GM23338 (cell line): ENCODE data around the gene SH3GLB1. TPM values are rescaled to one million over a fixed set of nuclear protein-coding genes. Genes with fewer than 3 reads are reported as not detected.

Source experiments
- ATAC-seq: fragments of 200-7000 bp; cut with Tn5 transposase; 3 replicates; pipeline ENCODE4 v1.9.1; 2020
- DNase-seq: peaks from one replicate; pipeline ENCODE4 v3.0.0-alpha.2; 2015; ENCODE audit warnings: low spot score
- H2AFZ ChIP-seq: fragments of 200-600 bp; sonication (generic); 2 replicates; pipeline ENCODE4 v1.8.0; 2016; ENCODE audit warnings: antibody characterized with exemption, mild to moderate bottlenecking, moderate library complexity
- H3F3A ChIP-seq: fragments of 200-600 bp; sonication (generic); replicated peaks from 2 replicates; pipeline ENCODE4 v1.8.0; 2017; ENCODE audit warnings: antibody characterized with exemption, mixed run types, low read depth
- H3K27ac ChIP-seq: fragments of 200-600 bp; sonication (generic); 2 replicates; pipeline ENCODE4 v1.6.1; 2016; ENCODE audit warnings: low read depth
- H3K27me3 ChIP-seq: fragments of 200-600 bp; sonication (generic); 2 replicates; pipeline ENCODE4 v1.8.0; 2016; ENCODE audit warnings: mild to moderate bottlenecking, mixed run types, moderate library complexity; ENCODE audit not compliant: insufficient read depth
- H3K36me3 ChIP-seq: fragments of 200-600 bp; sonication (generic); 2 replicates; pipeline ENCODE4 v1.8.0; 2016; ENCODE audit warnings: mild to moderate bottlenecking; ENCODE audit not compliant: insufficient read depth
- H3K4me1 ChIP-seq: fragments of 200-600 bp; sonication (generic); 2 replicates; pipeline ENCODE4 v1.8.0; 2016; ENCODE audit warnings: mild to moderate bottlenecking, moderate library complexity; ENCODE audit not compliant: insufficient read depth
- H3K4me2 ChIP-seq: fragments of 200-600 bp; sonication (generic); 2 replicates; pipeline ENCODE4 v1.7.1; 2017; ENCODE audit warnings: mixed run types
- H3K4me3 ChIP-seq: fragments of 200-600 bp; sonication (generic); 2 replicates; pipeline ENCODE4 v1.6.1; 2016; ENCODE audit warnings: mixed run types
- H3K79me2 ChIP-seq: fragments of 200-600 bp; sonication (generic); replicated peaks from 2 replicates; pipeline ENCODE4 v1.8.0; 2017; ENCODE audit warnings: mild to moderate bottlenecking; ENCODE audit not compliant: insufficient read depth
- H3K9me2 ChIP-seq: fragments of 200-600 bp; sonication (generic); 2 replicates; pipeline ENCODE4 v1.8.0; 2017; ENCODE audit not compliant: insufficient read depth
- H4K20me1 ChIP-seq: fragments of 200-600 bp; sonication (generic); replicated peaks from 2 replicates; pipeline ENCODE4 v1.8.0; 2017; ENCODE audit warnings: mild to moderate bottlenecking; ENCODE audit not compliant: insufficient read depth
- H3K27ac Mint-ChIP-seq: 2 replicates; pipeline ENCODE4 v1.8.0; 2020; ENCODE audit warnings: inconsistent platforms, mild to moderate bottlenecking, moderate library complexity, mixed read lengths
- H3K27me3 Mint-ChIP-seq: 3 replicates; pipeline ENCODE4 v1.8.0; 2022; ENCODE audit warnings: low read depth, mild to moderate bottlenecking, moderate library complexity, mixed read lengths, inconsistent platforms; ENCODE audit not compliant: insufficient read depth, poor library complexity
- H3K36me3 Mint-ChIP-seq: 3 replicates; pipeline ENCODE4 v1.8.0; 2021; ENCODE audit warnings: low read depth, mild to moderate bottlenecking, inconsistent platforms, moderate library complexity, mixed read lengths
- H3K4me1 Mint-ChIP-seq: 3 replicates; pipeline ENCODE4 v1.8.0; 2020; ENCODE audit warnings: mild to moderate bottlenecking, inconsistent platforms, mixed read lengths
- H3K4me3 Mint-ChIP-seq: 3 replicates; pipeline ENCODE4 v1.8.0; 2021; ENCODE audit warnings: moderate library complexity, mild to moderate bottlenecking, inconsistent platforms, mixed read lengths
- H3K9me3 Mint-ChIP-seq: 3 replicates; pipeline ENCODE4 v1.8.0; 2020; ENCODE audit warnings: moderate library complexity, mild to moderate bottlenecking, inconsistent platforms, mixed read lengths
- CREB1 ChIP-seq: fragments of 250-450 bp; sonication (Bioruptor Pico); IDR thresholded peaks from 2 replicates; pipeline ENCODE4 v1.5.0; 2020; ENCODE audit warnings: low read depth, mild to moderate bottlenecking, moderate library complexity
- EZH2 ChIP-seq: fragments of 200-600 bp; sonication (generic); IDR thresholded peaks from one replicate; pipeline ENCODE4 v1.8.0; 2017; ENCODE audit warnings: antibody characterized with exemption, mild to moderate bottlenecking, low read depth; ENCODE audit not compliant: unreplicated experiment
- EZH2phosphoT487 ChIP-seq: fragments of 200-600 bp; sonication (generic); IDR thresholded peaks from one replicate; pipeline ENCODE4 v1.8.1; 2018; ENCODE audit warnings: antibody characterized with exemption; ENCODE audit not compliant: unreplicated experiment
- JUNB ChIP-seq: IDR thresholded peaks from one replicate; pipeline ENCODE4 v1.6.1; 2016; ENCODE audit warnings: antibody characterized with exemption; ENCODE audit not compliant: unreplicated experiment
- NANOG ChIP-seq: IDR thresholded peaks from 2 replicates; pipeline ENCODE4 v1.6.1; 2016; ENCODE audit warnings: antibody characterized with exemption, borderline replicate concordance
- POLR2AphosphoS5 ChIP-seq: IDR thresholded peaks from 2 replicates; pipeline ENCODE4 v1.6.1; 2016; ENCODE audit warnings: antibody characterized with exemption, low read depth
- STAT1 ChIP-seq: IDR thresholded peaks from one replicate; pipeline ENCODE4 v1.6.1; 2016; ENCODE audit warnings: antibody characterized with exemption; ENCODE audit not compliant: unreplicated experiment
- ZNF114 ChIP-seq: fragments of 250-450 bp; sonication (Bioruptor Pico); IDR thresholded peaks from 2 replicates; pipeline ENCODE4 v1.5.0; 2020; ENCODE audit warnings: mild to moderate bottlenecking, moderate library complexity
- ZNF331 ChIP-seq: fragments of 250-450 bp; sonication (Bioruptor Pico); IDR thresholded peaks from 2 replicates; pipeline ENCODE4 v1.5.0; 2020; ENCODE audit warnings: low read depth, mild to moderate bottlenecking, moderate library complexity
- polyA plus RNA-seq: library from polyadenylated mRNA; unstranded; fragments of >200 nt; fragmentation: Nextera tagmentation; extraction: Ambion mirVana; gene quantifications from 2 replicates; pipeline ENCODE4 v1.2.1, GENCODE V29; 2016
- total RNA-seq: library from RNA; depleted of rRNA; stranded (reverse); fragments of >200 nt; shearing (Covaris generic); gene quantifications from 2 replicates; pipeline ENCODE4 v1.2.3, GENCODE V29; 2014
- TF ChIP-seq, protein P1 (sequence below): fragments of 250-450 bp; sonication (Bioruptor Pico); IDR thresholded peaks from 2 replicates; pipeline ENCODE4 v1.5.0; 2020; ENCODE audit warnings: mild to moderate bottlenecking, moderate library complexity
- TF ChIP-seq, protein P2 (sequence below): IDR thresholded peaks from 2 replicates; pipeline ENCODE4 v1.6.1; 2016; ENCODE audit warnings: antibody characterized with exemption

The SH3GLB1 gene
- total and polyA plus RNA-seq, 2 experiments from 2014 or later = 21.4 to 29.4 TPM

DNA sequence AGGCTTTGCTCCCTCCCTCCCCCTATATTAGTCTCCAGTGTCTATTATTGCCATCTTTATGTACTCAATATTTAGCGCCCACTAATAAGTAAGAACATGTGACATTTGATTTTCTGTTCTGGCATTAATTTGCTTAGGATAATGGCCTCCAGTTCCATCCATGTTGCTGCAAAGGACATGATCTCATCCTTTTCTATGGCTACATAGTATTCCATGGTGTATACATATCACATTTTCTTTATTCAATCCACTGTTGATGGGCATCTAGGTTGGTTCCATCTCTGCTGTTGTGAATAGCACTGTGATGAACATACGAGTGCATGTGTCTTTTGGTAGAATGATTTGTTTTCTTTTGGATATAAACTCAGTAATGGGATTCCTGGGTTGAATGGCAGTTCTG, 61.3 kb downstream of the SH3GLB1 start:
- Histone ChIP-seq H3K4me2 (no peak overlapping the region), H3K4me3 (no peak overlapping the region), H3K27me3 (no peaks in the 10 kb centered on the region), H3K27ac (no peak overlapping the region), H4K20me1 (no peaks in the 10 kb centered on the region), H3K36me3 (no peaks in the 10 kb centered on the region), H3K79me2 (no peaks in the 10 kb centered on the region), H3K9me2 (0 out of 2 replicates have a peak, but pooled peaks cover 4% of the 10 kb centered on the region), H3K4me1 (no peaks in the 10 kb centered on the region), H2AFZ (no peak overlapping the region), H3F3A (no peaks in the 10 kb centered on the region)
- no peaks in the 10 kb centered on the region for H3K4me1 Mint-ChIP-seq
- no peak for ATAC-seq
- no peak overlapping the region for H3K27ac Mint-ChIP-seq
- peaks cover 4% of the 10 kb centered on the region; the same call in 2 of the 3 replicates for H3K9me3 Mint-ChIP-seq
- TF ChIP-seq NANOG = no peak
- no peak for TF ChIP-seq EZH2phosphoT487
- no peak for TF ChIP-seq ZNF114 (CRISPR knock-in tag)
- TF ChIP-seq POLR2AphosphoS5 = no peak
- no peak for TF ChIP-seq STAT1
- TF ChIP-seq CREB1 (CRISPR knock-in tag) = no peak
- no peak for TF ChIP-seq JUNB
- TF ChIP-seq, protein P1, sequence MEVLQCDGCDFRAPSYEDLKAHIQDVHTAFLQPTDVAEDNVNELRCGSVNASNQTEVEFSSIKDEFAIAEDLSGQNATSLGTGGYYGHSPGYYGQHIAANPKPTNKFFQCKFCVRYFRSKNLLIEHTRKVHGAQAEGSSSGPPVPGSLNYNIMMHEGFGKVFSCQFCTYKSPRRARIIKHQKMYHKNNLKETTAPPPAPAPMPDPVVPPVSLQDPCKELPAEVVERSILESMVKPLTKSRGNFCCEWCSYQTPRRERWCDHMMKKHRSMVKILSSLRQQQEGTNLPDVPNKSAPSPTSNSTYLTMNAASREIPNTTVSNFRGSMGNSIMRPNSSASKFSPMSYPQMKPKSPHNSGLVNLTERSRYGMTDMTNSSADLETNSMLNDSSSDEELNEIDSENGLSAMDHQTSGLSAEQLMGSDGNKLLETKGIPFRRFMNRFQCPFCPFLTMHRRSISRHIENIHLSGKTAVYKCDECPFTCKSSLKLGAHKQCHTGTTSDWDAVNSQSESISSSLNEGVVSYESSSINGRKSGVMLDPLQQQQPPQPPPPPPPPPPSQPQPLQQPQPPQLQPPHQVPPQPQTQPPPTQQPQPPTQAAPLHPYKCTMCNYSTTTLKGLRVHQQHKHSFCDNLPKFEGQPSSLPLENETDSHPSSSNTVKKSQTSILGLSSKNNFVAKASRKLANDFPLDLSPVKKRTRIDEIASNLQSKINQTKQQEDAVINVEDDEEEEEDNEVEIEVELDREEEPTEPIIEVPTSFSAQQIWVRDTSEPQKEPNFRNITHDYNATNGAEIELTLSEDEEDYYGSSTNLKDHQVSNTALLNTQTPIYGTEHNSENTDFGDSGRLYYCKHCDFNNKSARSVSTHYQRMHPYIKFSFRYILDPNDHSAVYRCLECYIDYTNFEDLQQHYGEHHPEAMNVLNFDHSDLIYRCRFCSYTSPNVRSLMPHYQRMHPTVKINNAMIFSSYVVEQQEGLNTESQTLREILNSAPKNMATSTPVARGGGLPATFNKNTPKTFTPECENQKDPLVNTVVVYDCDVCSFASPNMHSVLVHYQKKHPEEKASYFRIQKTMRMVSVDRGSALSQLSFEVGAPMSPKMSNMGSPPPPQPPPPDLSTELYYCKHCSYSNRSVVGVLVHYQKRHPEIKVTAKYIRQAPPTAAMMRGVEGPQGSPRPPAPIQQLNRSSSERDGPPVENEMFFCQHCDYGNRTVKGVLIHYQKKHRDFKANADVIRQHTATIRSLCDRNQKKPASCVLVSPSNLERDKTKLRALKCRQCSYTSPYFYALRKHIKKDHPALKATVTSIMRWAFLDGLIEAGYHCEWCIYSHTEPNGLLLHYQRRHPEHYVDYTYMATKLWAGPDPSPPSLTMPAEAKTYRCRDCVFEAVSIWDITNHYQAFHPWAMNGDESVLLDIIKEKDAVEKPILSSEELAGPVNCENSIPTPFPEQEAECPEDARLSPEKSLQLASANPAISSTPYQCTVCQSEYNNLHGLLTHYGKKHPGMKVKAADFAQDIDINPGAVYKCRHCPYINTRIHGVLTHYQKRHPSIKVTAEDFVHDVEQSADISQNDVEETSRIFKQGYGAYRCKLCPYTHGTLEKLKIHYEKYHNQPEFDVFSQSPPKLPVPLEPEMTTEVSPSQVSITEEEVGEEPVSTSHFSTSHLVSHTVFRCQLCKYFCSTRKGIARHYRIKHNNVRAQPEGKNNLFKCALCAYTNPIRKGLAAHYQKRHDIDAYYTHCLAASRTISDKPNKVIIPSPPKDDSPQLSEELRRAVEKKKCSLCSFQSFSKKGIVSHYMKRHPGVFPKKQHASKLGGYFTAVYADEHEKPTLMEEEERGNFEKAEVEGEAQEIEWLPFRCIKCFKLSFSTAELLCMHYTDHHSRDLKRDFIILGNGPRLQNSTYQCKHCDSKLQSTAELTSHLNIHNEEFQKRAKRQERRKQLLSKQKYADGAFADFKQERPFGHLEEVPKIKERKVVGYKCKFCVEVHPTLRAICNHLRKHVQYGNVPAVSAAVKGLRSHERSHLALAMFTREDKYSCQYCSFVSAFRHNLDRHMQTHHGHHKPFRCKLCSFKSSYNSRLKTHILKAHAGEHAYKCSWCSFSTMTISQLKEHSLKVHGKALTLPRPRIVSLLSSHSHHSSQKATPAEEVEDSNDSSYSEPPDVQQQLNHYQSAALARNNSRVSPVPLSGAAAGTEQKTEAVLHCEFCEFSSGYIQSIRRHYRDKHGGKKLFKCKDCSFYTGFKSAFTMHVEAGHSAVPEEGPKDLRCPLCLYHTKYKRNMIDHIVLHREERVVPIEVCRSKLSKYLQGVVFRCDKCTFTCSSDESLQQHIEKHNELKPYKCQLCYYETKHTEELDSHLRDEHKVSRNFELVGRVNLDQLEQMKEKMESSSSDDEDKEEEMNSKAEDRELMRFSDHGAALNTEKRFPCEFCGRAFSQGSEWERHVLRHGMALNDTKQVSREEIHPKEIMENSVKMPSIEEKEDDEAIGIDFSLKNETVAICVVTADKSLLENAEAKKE = no peak
- no peak for TF ChIP-seq ZNF331 (CRISPR knock-in tag)
- TF ChIP-seq, protein P2, sequence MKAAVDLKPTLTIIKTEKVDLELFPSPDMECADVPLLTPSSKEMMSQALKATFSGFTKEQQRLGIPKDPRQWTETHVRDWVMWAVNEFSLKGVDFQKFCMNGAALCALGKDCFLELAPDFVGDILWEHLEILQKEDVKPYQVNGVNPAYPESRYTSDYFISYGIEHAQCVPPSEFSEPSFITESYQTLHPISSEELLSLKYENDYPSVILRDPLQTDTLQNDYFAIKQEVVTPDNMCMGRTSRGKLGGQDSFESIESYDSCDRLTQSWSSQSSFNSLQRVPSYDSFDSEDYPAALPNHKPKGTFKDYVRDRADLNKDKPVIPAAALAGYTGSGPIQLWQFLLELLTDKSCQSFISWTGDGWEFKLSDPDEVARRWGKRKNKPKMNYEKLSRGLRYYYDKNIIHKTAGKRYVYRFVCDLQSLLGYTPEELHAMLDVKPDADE = no peak
- no peak for TF ChIP-seq EZH2
- peaks cover 1% of the 10 kb centered on the region for H3K27me3 Mint-ChIP-seq
- no peak for DNase-seq
- H3K4me3 Mint-ChIP-seq = no peak overlapping the region
- no peaks in the 10 kb centered on the region; the same call in 2 of the 3 replicates for H3K36me3 Mint-ChIP-seq
